Measurements from ENCODE around the gene PRKCZ. TPM values are rescaled to one million over a fixed set of nuclear protein-coding genes. Genes with fewer than 3 reads are reported as not detected.

PRKCZ gene
- polyA plus RNA-seq, 3 donors: 0.74 to 1.9 (median 1.4) TPM

- Histone ChIP-seq H3K4me3 (replicated peaks in 1 of 3; ENCODE audit: low read depth in 2 of 3, low read length in 3 of 3) (no peak overlapping the region), H3K9ac (ENCODE audit: insufficient read depth, low read length, poor library complexity, severe bottlenecking) (no peak overlapping the region), H3K9me3 (replicated peaks in 1 of 2; ENCODE audit: control insufficient read depth in 1 of 2, insufficient read depth in 1 of 2, low read length in 2 of 2) (no peaks in the 10 kb centered on the region), H3K4me2 (replicated peaks; ENCODE audit: extremely low read depth, low read length, poor library complexity, severe bottlenecking) (no peak overlapping the region), H2AFZ (ENCODE audit: insufficient read depth, low read depth, low read length, poor library complexity, severe bottlenecking) (no peak overlapping the region), H3K36me3 (replicated peaks in 1 of 2; ENCODE audit: control insufficient read depth in 1 of 2, insufficient read depth in 2 of 2, low read length in 2 of 2) (no peaks in the 10 kb centered on the region), H3K27me3 (ENCODE audit: control insufficient read depth in 2 of 2, insufficient read depth in 2 of 2, low read length in 2 of 2) (no peaks in the 10 kb centered on the region), H3K4me1 (ENCODE audit: control insufficient read depth in 1 of 2, insufficient read depth in 2 of 2, low read length in 2 of 2) (no peaks in the 10 kb centered on the region), H3K27ac (ENCODE audit: low read depth in 1 of 2, low read length in 2 of 2) (no peak overlapping the region), H4K20me1 (ENCODE audit: insufficient read depth, low read length) (no peaks in the 10 kb centered on the region), H3K79me2 (ENCODE audit: insufficient read depth, low read length) (no peaks in the 10 kb centered on the region)
- no peak overlapping the region for H3K27ac Mint-ChIP-seq
- H3K9me3 Mint-ChIP-seq: peaks cover 0 to 2% (median 0%) of the 10 kb centered on the region in 7 donors
- no peak for TF ChIP-seq CTCF (IDR thresholded peaks at IDR 0.05)
- H3K27me3 Mint-ChIP-seq (ENCODE audit: low read depth in 3 of 3): peaks cover 8 to 20% (median 14%) of the 10 kb centered on the region in 3 donors
- DNase-seq: no peak
- 80% methylated on average over 17 of the region's 18 CpGs for WGBS (ENCODE audit: insufficient coverage)
- no peaks in the 10 kb centered on the region for H3K4me1 Mint-ChIP-seq
- H3K4me3 Mint-ChIP-seq: no peak overlapping the region
- intact Hi-C loops (cut with micrococcal nuclease): no loop called here
- no peaks in the 10 kb centered on the region for H3K36me3 Mint-ChIP-seq
These were observed 12.8 kb upstream of the PRKCZ start for GRCh38 chr1:2037314-2037979.

DNA sequence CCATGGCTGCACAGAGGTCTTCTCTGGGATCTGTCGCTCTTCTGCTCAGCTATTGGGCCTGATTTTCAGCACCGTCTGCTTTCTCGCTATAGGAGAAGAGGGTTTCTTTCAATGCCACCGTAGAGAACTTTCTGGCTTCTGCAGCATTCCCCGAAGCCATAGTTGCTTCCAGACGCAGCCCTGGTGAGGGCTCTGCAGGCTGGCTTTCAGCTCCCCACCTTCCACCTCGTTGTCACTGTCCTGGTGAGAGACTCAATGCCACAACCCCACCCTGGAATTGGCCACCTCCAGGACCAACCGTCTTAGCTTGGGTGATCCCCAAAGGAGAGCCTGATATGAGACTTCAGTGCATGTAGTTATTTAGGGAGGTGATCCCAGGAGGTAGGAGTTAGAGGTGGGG lies 12.0 kb upstream of the PRKCZ start:
- Histone ChIP-seq H4K20me1 (ENCODE audit: insufficient read depth, low read length) (no peaks in the 10 kb centered on the region), H3K27me3 (ENCODE audit: control insufficient read depth in 2 of 2, insufficient read depth in 2 of 2, low read length in 2 of 2) (no peaks in the 10 kb centered on the region), H3K27ac (ENCODE audit: low read depth in 1 of 2, low read length in 2 of 2) (no peak overlapping the region), H2AFZ (ENCODE audit: insufficient read depth, low read depth, low read length, poor library complexity, severe bottlenecking) (no peak overlapping the region), H3K4me3 (replicated peaks in 1 of 3; ENCODE audit: low read depth in 2 of 3, low read length in 3 of 3) (no peak overlapping the region), H3K79me2 (ENCODE audit: insufficient read depth, low read length) (no peaks in the 10 kb centered on the region), H3K4me2 (replicated peaks; ENCODE audit: extremely low read depth, low read length, poor library complexity, severe bottlenecking) (no peak overlapping the region), H3K9me3 (replicated peaks in 1 of 2; ENCODE audit: control insufficient read depth in 1 of 2, insufficient read depth in 1 of 2, low read length in 2 of 2) (no peaks in the 10 kb centered on the region), H3K4me1 (ENCODE audit: control insufficient read depth in 1 of 2, insufficient read depth in 2 of 2, low read length in 2 of 2) (no peaks in the 10 kb centered on the region), H3K9ac (ENCODE audit: insufficient read depth, low read length, poor library complexity, severe bottlenecking) (no peak overlapping the region), H3K36me3 (replicated peaks in 1 of 2; ENCODE audit: control insufficient read depth in 1 of 2, insufficient read depth in 2 of 2, low read length in 2 of 2) (no peaks in the 10 kb centered on the region)
- no peak for DNase-seq
- no peaks in the 10 kb centered on the region for H3K4me1 Mint-ChIP-seq
- TF ChIP-seq CTCF (IDR thresholded peaks at IDR 0.05): no peak
- intact Hi-C loops (cut with micrococcal nuclease): no loop called here
- H3K36me3 Mint-ChIP-seq: no peaks in the 10 kb centered on the region
- H3K4me3 Mint-ChIP-seq: no peak overlapping the region
- H3K27ac Mint-ChIP-seq: no peak overlapping the region
- H3K27me3 Mint-ChIP-seq (ENCODE audit: low read depth in 3 of 3): peaks cover 8 to 18% (median 14%) of the 10 kb centered on the region in 3 donors
- 87% methylated on average over 6 of the region's 8 CpGs for WGBS (ENCODE audit: insufficient coverage)
- H3K9me3 Mint-ChIP-seq: peaks cover 0 to 2% (median 0%) of the 10 kb centered on the region in 7 donors
